SK-N-SH treated with all-trans-retinoic acid at 6 μM for 48 hours (cell line): ENCODE data around the gene TXNL4B.

Experiments used
- ATAC-seq: fragments of 200-7000 bp; cut with Tn5 transposase; 3 replicates; pipeline ENCODE4 v1.9.1; 2020; ENCODE audit warnings: mild to moderate bottlenecking, moderate library complexity
- ARNTL ChIP-seq: fragments of 450-650 bp; formaldehyde crosslinking; IDR thresholded peaks from 2 replicates; pipeline ENCODE4 v1.5.0; 2020; ENCODE audit warnings: low read depth, mild to moderate bottlenecking, moderate library complexity, borderline replicate concordance
- CSDC2 ChIP-seq: fragments of 250-450 bp; sonication (Bioruptor Pico); IDR thresholded peaks from 2 replicates; pipeline ENCODE4 v1.5.0; 2020; ENCODE audit warnings: mild to moderate bottlenecking, moderate library complexity
- ESRRG ChIP-seq: fragments of 250-450 bp; sonication (Bioruptor Pico); IDR thresholded peaks from 2 replicates; pipeline ENCODE4 v1.6.1; 2021; ENCODE audit warnings: mild to moderate bottlenecking
- GLIS3 ChIP-seq: fragments of 250-450 bp; sonication (Bioruptor Pico); IDR thresholded peaks from 2 replicates; pipeline ENCODE4 v1.5.0; 2020; ENCODE audit warnings: mild to moderate bottlenecking, moderate library complexity
- ISL1 ChIP-seq: fragments of 250-450 bp; sonication (Bioruptor Pico); IDR thresholded peaks from 2 replicates; pipeline ENCODE4 v2.1.2; 2022; ENCODE audit warnings: mild to moderate bottlenecking, moderate library complexity
- OSR1 ChIP-seq: fragments of 250-450 bp; sonication (Bioruptor Pico); IDR thresholded peaks from 2 replicates; pipeline ENCODE4 v1.8.0; 2022; ENCODE audit warnings: moderate library complexity, mild to moderate bottlenecking, inconsistent platforms
- PPARA ChIP-seq: fragments of 250-450 bp; sonication (Bioruptor Pico); IDR thresholded peaks from 2 replicates; pipeline ENCODE4 v1.5.0; 2020; ENCODE audit warnings: mild to moderate bottlenecking, borderline replicate concordance
- RARB ChIP-seq: fragments of 250-450 bp; sonication (Bioruptor Pico); IDR thresholded peaks from 2 replicates; pipeline ENCODE4 v1.8.0; 2021; ENCODE audit warnings: mild to moderate bottlenecking, moderate library complexity
- SNAI2 ChIP-seq: fragments of 250-450 bp; sonication (Bioruptor Pico); IDR thresholded peaks from 2 replicates; pipeline ENCODE4 v1.5.0; 2020; ENCODE audit warnings: mild to moderate bottlenecking, moderate library complexity
- TCF4 ChIP-seq: fragments of 250-450 bp; sonication (Bioruptor Pico); IDR thresholded peaks from 2 replicates; pipeline ENCODE4 v1.8.0; 2021; ENCODE audit warnings: mild to moderate bottlenecking, moderate library complexity, borderline replicate concordance
- TOX ChIP-seq: fragments of 250-450 bp; sonication (Bioruptor Pico); IDR thresholded peaks from 2 replicates; pipeline ENCODE4 v1.8.0; 2021; ENCODE audit warnings: mild to moderate bottlenecking, moderate library complexity, borderline replicate concordance
- TSHZ2 ChIP-seq: fragments of 250-450 bp; sonication (Bioruptor Pico); IDR thresholded peaks from 2 replicates; pipeline ENCODE4 v1.5.0; 2020; ENCODE audit warnings: mild to moderate bottlenecking, moderate library complexity
- ZFP3 ChIP-seq: fragments of 250-450 bp; sonication (Bioruptor Pico); IDR thresholded peaks from 2 replicates; pipeline ENCODE4 v1.5.0; 2020; ENCODE audit warnings: mild to moderate bottlenecking, moderate library complexity
- ZFP30 ChIP-seq: fragments of 450-650 bp; formaldehyde crosslinking; IDR thresholded peaks from 2 replicates; pipeline ENCODE4 v1.5.0; 2022; ENCODE audit warnings: mild to moderate bottlenecking, moderate library complexity
- ZNF565 ChIP-seq: fragments of 450-650 bp; formaldehyde crosslinking; conservative IDR thresholded peaks from 2 replicates; pipeline ENCODE4 v1.5.0; 2020; ENCODE audit warnings: low read depth, mild to moderate bottlenecking, moderate library complexity
- ZNF70 ChIP-seq: fragments of 450-650 bp; formaldehyde crosslinking; IDR thresholded peaks from 2 replicates; pipeline ENCODE4 v1.5.0; 2020; ENCODE audit warnings: mild to moderate bottlenecking, moderate library complexity
- ZNF8 ChIP-seq: fragments of 450-650 bp; formaldehyde crosslinking; IDR thresholded peaks from 2 replicates; pipeline ENCODE4 v1.5.0; 2020; ENCODE audit warnings: mild to moderate bottlenecking, moderate library complexity
- TF ChIP-seq, protein P1 (sequence below): fragments of 250-450 bp; sonication (Bioruptor Pico); IDR thresholded peaks from 2 replicates; pipeline ENCODE4 v1.5.1; 2021; ENCODE audit warnings: mild to moderate bottlenecking, moderate library complexity
- TF ChIP-seq, protein P2 (sequence below): fragments of 250-450 bp; sonication (Bioruptor Pico); IDR thresholded peaks from 2 replicates; pipeline ENCODE4 v1.8.0; 2020; ENCODE audit warnings: mild to moderate bottlenecking, moderate library complexity, borderline replicate concordance

The TXNL4B gene

DNA sequence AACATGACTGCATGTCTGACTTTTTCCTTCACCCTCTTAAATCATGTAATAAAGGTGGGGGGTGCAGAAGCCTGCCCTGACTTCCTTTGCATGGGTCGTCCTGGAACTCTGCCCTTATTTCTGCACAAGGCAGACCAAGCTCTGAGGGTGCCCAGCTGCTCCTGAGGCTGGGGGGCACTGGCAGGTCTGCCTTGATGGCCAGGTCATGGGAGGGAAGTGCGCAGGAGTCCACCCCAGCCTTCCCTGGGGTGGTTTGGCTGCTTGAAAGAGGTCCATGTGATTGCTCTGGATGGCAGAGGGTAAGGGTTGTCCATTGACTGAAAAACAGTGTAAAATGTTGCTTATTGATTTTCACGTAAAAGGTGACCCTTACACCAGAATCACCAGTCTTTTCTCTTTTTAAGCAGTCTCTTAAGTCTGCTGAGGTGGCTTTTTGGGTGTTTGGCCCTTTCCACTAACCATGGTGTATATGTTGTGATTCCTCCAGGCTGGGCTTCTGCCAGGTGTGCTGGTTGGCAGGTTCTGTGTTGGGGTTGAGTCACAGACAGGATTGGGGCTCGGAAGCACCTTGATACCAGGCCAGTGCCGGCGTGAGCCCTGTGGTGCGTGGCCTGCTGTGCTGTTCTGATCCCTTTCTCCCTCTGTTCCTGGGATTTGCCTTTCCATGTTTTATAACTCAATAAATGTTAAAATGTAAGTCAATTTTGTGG lies 19.6 kb upstream of the TXNL4B start:
- TF ChIP-seq ZNF70 (CRISPR knock-in tag) (no peak), ESRRG (CRISPR knock-in tag) (no peak), RARB (CRISPR knock-in tag) (no peak), ZFP3 (CRISPR knock-in tag) (no peak), ISL1 (CRISPR knock-in tag) (no peak)
- TF ChIP-seq, all 23 proteins: peak for 0
- peak; percentile 15; the same call in 2 of the 3 replicates for ATAC-seq

- TF ChIP-seq SNAI2, result no peak
- ATAC-seq, result no peak
Measured at GRCh38 chr16:72112452-72112792, 19.0 kb upstream of the TXNL4B start.

- TF ChIP-seq ARNTL (no peak), OSR1 (no peak), GLIS3 (CRISPR knock-in tag) (no peak)
- no peak for ATAC-seq
Measured at GRCh38 chr16:72111657-72112451, 18.4 kb upstream of the TXNL4B start.

DNA sequence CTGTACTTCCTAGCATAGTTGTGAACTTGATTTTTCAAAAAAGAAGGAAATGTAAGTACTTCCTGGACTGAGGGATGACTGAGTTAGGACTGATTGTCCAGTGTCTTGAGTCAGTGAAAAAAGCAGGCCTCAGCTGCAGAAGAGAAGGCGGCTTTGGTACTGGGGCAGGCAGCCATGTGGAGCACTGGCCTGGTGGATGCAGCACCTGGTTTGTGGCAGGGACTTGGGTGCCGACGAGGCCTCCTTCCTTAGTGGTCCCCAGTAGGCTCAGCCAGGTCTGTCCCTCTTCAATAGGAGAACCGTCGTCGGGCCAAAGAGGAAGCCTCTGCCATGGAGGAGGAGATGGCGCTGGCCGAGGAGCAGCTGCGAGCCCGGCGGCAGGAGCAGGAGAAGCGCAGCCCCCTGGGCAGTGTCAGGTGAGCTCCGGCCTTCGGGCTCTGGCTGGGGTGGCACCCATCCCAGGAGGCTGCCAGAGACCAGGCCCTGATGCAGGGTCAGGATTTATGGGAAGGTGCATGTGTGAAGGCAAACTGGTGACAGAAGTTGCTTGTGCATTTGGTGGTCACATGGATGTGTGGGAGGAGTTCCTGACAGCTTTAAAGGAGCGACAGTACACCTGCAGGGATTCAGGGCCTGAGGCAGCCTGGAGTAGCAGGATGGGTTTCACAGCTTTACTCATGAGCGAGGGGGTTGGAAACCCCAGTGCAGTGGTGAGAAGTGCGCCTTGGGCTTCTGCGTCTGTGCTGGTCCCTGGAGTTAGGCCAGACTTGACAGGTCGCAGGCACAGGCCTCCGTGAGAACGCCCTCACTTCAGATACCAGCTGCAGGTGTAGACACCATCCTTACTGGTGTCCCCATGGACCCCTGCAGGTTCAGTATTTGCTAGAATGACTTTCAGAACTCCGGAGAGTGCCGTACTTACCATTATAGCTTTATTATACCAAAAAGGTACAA lies 17.5 kb upstream of the TXNL4B start:
- no peak for ATAC-seq

GRCh38 chr16:72109966-72110530 lies 16.6 kb upstream of the TXNL4B start:
- no peak for ATAC-seq
- TF ChIP-seq ZNF565 (CRISPR knock-in tag), result no peak
- TF ChIP-seq TCF4 (CRISPR knock-in tag), result no peak
- TF ChIP-seq PPARA, result no peak
- no peak for TF ChIP-seq ZNF8
- TF ChIP-seq ARNTL, result no peak
- TF ChIP-seq, protein P1, sequence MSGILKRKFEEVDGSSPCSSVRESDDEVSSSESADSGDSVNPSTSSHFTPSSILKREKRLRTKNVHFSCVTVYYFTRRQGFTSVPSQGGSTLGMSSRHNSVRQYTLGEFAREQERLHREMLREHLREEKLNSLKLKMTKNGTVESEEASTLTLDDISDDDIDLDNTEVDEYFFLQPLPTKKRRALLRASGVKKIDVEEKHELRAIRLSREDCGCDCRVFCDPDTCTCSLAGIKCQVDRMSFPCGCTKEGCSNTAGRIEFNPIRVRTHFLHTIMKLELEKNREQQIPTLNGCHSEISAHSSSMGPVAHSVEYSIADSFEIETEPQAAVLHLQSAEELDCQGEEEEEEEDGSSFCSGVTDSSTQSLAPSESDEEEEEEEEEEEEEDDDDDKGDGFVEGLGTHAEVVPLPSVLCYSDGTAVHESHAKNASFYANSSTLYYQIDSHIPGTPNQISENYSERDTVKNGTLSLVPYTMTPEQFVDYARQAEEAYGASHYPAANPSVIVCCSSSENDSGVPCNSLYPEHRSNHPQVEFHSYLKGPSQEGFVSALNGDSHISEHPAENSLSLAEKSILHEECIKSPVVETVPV (CRISPR knock-in tag), result no peak
- no peak for TF ChIP-seq TOX (CRISPR knock-in tag)
- no peak for TF ChIP-seq SNAI2
- TF ChIP-seq, protein P2, sequence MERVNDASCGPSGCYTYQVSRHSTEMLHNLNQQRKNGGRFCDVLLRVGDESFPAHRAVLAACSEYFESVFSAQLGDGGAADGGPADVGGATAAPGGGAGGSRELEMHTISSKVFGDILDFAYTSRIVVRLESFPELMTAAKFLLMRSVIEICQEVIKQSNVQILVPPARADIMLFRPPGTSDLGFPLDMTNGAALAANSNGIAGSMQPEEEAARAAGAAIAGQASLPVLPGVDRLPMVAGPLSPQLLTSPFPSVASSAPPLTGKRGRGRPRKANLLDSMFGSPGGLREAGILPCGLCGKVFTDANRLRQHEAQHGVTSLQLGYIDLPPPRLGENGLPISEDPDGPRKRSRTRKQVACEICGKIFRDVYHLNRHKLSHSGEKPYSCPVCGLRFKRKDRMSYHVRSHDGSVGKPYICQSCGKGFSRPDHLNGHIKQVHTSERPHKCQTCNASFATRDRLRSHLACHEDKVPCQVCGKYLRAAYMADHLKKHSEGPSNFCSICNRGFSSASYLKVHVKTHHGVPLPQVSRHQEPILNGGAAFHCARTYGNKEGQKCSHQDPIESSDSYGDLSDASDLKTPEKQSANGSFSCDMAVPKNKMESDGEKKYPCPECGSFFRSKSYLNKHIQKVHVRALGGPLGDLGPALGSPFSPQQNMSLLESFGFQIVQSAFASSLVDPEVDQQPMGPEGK (CRISPR knock-in tag), result no peak
- no peak for TF ChIP-seq GLIS3 (CRISPR knock-in tag)
- no peak for TF ChIP-seq ESRRG (CRISPR knock-in tag)
- no peak for TF ChIP-seq CSDC2 (CRISPR knock-in tag)
- TF ChIP-seq RARB (CRISPR knock-in tag), result no peak

More for the DNA sequence above, 17.5 kb upstream of the TXNL4B start:
- TF ChIP-seq GLIS3 (CRISPR knock-in tag), result no peak
- TF ChIP-seq, protein P2 (CRISPR knock-in tag), result no peak
- no peak for TF ChIP-seq ZFP30 (CRISPR knock-in tag)
- TF ChIP-seq ARNTL, result no peak
- TF ChIP-seq TSHZ2, result no peak
- TF ChIP-seq ZFP3 (CRISPR knock-in tag), result no peak
